Right ventricle myocardium superior (tissue), 1 donor: Measurements from ENCODE around the gene MAG. TPM values are rescaled to one million over a fixed set of nuclear protein-coding genes. Genes with fewer than 3 reads are reported as not detected.
A peak's percentile ranks its signal among the peaks of the same experiment; 100 is the strongest.
"Not testable (repeated sequence)": the region's sequence is repeated elsewhere in the genome, so short reads cannot be mapped to it uniquely, and the experiment has no call there.

Experiments
- ATAC-seq: fragments of 200-7000 bp; cut with Tn5 transposase; one replicate; pipeline ENCODE4 v1.9.1; 2020; ENCODE audit warnings: mild to moderate bottlenecking; ENCODE audit not compliant: poor library complexity
- DNase-seq: peaks from one replicate; pipeline ENCODE4 v3.0.0-alpha.2; 2020
- intact Hi-C: fragments of 100-400 bp; cut with DNase I; formaldehyde crosslinking; loops from one replicate; pipeline ENCODE4 v1.11.2; 2022
- total RNA-seq: library from RNA; stranded (reverse); fragmentation: NEBNext Ultra II Directional; extraction: Animal tissue kit (Norgen Biotek cat#: 25700); gene quantifications from one replicate; pipeline ENCODE4 v1.2.1, GENCODE V29; 2021
- donor health status: DM: no; HTN: yes; CAD: no; lungs with severe emphysema.

Gene MAG
- total RNA-seq, 1 donor from 2014 or later = not detected

- no peak for ATAC-seq
- DNase-seq = no peak
- intact Hi-C loops = no loop called here
Measured at GRCh38 chr19:35276706-35277281, 15.2 kb upstream of the MAG start.

- ATAC-seq (no peak), DNase-seq (no peak)
- intact Hi-C loops = no loop called here
Measured at GRCh38 chr19:35278578-35279284, 13.2 kb upstream of the MAG start.

- ATAC-seq (no peak), DNase-seq (no peak)
- intact Hi-C loops = no loop called here
Measured at GRCh38 chr19:35279374-35279773, 12.6 kb upstream of the MAG start.

- ATAC-seq (no peak), DNase-seq (peak; percentile 40)
- intact Hi-C loops = no loop called here
Measured at GRCh38 chr19:35279985-35280821, 11.8 kb upstream of the MAG start.

- intact Hi-C loops = no loop called here
- ATAC-seq = no peak
Measured at GRCh38 chr19:35281303-35281702, 10.7 kb upstream of the MAG start.

GRCh38 chr19:35284153-35285094, 7.5 kb upstream of the MAG start:
- DNase-seq = no peak
- no peak for ATAC-seq
- intact Hi-C loops = no loop called here

More at GRCh38 chr19:35281303-35281702, 10.7 kb upstream of the MAG start:
- no peak for DNase-seq

- ATAC-seq (no peak), DNase-seq (no peak)
- intact Hi-C loops = no loop called here
Measured at GRCh38 chr19:35285095-35285449, 6.9 kb upstream of the MAG start.

- intact Hi-C loops, ATAC-seq: not testable (repeated sequence)
Measured at GRCh38 chr19:35285465-35285864, 6.5 kb upstream of the MAG start.

GRCh38 chr19:35286101-35286500, 5.9 kb upstream of the MAG start:
- ATAC-seq, intact Hi-C loops, DNase-seq: not testable (repeated sequence)

More at GRCh38 chr19:35285465-35285864, 6.5 kb upstream of the MAG start:
- DNase-seq = not testable (repeated sequence)

- intact Hi-C loops = no loop called here
- no peak for ATAC-seq
- DNase-seq = no peak
Measured at GRCh38 chr19:35287713-35288112, 4.2 kb upstream of the MAG start.

- intact Hi-C loops = no loop called here
- ATAC-seq (no peak), DNase-seq (no peak)
Measured at GRCh38 chr19:35288331-35288730, 3.6 kb upstream of the MAG start.

GRCh38 chr19:35288906-35289305, 3.1 kb upstream of the MAG start:
- DNase-seq (no peak), ATAC-seq (no peak)
- intact Hi-C loops = no loop called here

- ATAC-seq = no peak
- intact Hi-C loops = no loop called here
- DNase-seq = no peak
Measured at GRCh38 chr19:35290381-35291127, 1.4 kb upstream of the MAG start.

- intact Hi-C loops = no loop called here
- ATAC-seq = no peak
- DNase-seq = no peak
Measured at GRCh38 chr19:35291259-35291658, 702 bp upstream of the MAG start.

GRCh38 chr19:35292421-35293362, 731 bp downstream of the MAG start:
- intact Hi-C loops = no loop called here
- ATAC-seq (no peak), DNase-seq (no peak)

GRCh38 chr19:35293363-35293739, 1.4 kb downstream of the MAG start:
- DNase-seq (no peak), ATAC-seq (no peak)
- intact Hi-C loops = no loop called here

GRCh38 chr19:35293808-35294207, 1.8 kb downstream of the MAG start:
- intact Hi-C loops = no loop called here
- DNase-seq = no peak
- ATAC-seq = no peak
